GM18499 (cell line): ENCODE data around the gene MTCH1.

Source experiments
- ATAC-seq: cut with Tn5 transposase; IDR thresholded peaks from one replicate; pipeline ENCODE4 v1.9.1; 2021; ENCODE audit warnings: moderate number of reproducible peaks; ENCODE audit not compliant: insufficient read depth, unreplicated experiment

The MTCH1 gene

DNA sequence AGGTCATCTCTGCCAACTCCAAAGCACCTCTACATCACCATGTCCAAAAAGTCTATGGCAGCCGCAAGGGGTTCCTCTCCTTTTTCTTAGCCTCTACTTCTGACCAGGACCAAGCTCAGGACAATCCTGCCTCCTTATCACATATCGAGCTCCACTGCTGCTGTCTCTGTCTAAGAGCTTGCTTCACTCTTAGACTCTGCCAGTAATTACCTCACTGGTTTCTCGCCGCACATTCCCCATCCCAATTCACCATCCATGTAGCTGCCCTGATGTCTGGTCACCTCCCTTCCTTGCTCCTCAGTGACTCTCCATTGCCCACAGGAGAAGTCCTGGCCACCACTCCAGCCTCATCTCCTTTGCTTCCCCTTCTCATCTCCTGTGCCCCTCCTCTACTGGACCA, 55.5 kb downstream of the MTCH1 start:
- ATAC-seq: no peak

DNA sequence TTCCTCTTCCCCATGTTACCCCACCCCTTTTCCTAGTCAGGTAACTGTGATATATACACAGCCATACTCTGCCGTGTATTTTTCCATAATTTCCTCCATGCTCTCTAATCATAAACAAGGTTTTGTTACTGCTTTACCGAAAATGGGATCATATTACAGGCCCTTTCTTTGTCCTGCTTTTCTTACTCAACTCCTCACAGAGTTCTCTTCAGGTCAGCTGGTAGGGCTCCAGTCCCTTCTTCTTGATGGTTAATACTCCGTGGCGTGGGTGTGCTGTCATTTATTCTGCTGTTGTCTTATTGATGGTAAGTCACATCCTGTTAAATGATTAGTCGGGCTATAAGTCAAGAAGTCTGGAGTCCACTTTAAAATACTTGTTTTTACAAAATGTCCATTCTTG, 56.4 kb downstream of the MTCH1 start:
- ATAC-seq: no peak

DNA sequence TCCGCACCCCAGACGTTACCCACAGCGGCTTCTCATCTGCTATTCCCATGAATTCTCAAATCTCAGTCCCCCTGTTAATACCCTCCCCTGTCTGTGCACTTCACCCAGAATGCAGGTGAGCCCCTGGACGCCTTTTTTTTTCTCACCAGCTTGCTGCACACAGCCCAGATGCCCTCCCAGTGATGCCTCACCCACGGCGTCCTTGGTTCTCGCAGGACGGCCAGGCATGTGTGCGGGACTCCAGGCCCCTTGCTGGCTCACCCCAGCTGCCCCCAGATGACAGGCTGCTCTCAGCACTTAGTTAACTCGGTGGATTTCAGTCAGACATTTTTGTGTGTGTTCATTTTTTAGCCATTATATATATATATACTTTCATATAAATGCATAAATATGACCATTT, 56.8 kb downstream of the MTCH1 start:
- no peak for ATAC-seq

DNA sequence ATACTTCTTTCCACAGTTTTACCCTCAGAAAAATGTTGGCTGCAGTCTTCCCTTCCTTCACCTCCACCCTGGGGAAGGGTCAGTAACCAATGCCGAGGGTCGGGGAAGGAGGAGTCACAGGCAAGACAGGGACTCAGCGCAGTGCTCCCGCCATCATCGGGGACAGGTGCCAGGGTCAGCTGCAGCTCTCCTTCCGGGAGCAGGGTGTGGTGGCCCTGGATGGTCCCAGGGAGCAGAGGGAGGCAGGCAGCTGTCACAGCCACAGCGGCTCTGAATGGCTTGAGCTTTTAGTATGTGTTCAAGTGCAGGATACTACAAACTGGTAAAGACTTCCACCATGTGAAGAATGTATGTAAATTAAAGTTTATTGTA, 57.5 kb downstream of the MTCH1 start:
- no peak for ATAC-seq

DNA sequence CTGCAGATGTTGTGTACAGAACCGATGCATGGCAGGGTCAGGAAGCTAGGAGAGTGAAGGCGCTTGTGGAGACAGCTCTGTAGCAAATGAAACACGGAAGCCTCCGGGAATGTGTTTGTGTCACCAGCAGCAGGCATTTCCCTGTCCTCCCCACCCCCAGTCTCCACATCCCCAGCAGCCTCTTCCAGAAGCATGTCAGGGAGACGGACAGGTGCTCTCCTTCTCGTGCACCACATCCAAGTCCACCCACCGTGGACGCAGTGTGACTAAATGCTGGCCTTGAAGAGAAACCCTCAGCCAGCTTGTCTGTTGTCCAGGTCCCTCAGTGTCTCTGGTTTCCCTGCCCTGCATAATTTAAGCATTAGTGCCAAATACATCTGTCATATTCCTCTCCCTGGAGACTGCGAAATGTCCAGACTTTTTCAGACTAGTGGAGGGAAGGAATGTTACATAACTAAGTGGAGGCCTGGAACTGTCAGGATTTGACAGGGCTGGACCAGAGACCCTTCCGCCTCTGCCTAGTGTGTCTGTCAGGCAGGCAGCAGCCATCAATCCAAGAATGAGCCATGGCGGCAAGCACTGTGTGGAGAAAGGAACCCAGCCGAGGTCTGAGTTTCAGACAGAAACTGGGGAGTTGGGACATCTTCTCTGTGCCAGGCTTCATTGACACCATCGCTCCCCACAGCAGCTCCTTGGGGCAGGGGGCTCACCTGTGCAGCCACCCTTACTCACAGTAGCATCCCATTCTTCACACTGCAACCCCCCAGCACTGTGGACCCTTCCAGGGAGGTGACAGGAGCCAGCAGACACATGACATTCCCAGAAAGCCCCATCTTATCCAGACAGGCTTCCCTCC, 58.1 kb downstream of the MTCH1 start:
- ATAC-seq: no peak

DNA sequence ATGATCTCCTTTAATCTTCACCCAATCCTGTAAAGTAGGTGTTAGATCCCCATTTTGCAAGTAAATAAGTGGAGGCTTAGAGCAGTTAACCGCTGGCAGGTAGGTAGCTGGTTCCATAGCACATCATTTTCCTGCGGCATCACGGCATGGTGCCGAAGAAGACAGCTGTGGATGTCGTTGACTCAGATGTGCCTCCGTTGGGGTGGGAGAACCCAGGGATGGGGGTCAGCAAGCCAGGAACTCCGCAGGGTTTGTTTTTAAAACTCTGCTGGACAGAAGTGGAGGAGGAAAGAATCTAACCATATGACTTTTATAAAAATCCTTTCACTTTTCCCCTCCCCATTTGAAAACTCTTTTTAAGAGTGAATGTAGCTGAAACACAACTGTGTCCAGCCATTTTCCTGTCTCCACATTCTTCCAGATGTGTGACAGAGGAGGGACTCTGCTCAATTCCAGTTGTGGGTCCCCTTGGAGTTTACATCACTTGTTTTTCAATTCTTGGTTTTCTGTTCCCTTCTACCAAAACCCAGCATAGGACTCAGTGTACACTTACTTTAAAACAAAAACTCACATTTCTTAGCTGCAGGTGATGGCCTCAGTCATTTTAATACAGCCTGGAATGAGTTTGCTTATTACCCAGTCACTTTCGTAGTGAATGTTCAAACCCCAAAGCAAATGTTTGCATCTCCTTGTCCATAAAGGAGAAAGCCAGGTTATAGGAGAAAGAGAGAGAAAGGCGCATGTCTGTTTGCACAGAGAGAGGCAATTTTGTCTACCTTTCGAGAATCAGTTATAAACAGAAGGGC, 59.1 kb downstream of the MTCH1 start:
- no peak for ATAC-seq

DNA sequence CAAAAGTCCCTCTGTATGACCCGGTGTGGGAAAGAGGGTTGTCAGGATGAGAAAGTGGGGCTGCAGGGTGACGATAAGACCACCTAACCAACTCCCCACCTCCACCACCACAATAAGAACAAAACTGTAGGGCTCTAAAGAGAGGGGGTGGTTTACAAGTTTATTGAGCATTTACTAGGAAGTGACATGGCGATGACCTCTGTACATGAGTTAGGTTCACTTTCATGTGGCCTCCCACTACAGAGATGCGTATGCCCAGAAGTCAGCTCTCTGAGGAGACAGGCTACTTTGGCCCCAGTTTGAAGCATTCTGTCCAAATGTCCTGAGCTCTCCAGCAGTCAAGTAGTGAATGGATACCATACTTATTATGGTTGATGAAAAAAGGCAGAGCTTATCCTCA, 60.2 kb downstream of the MTCH1 start:
- ATAC-seq: no peak

DNA sequence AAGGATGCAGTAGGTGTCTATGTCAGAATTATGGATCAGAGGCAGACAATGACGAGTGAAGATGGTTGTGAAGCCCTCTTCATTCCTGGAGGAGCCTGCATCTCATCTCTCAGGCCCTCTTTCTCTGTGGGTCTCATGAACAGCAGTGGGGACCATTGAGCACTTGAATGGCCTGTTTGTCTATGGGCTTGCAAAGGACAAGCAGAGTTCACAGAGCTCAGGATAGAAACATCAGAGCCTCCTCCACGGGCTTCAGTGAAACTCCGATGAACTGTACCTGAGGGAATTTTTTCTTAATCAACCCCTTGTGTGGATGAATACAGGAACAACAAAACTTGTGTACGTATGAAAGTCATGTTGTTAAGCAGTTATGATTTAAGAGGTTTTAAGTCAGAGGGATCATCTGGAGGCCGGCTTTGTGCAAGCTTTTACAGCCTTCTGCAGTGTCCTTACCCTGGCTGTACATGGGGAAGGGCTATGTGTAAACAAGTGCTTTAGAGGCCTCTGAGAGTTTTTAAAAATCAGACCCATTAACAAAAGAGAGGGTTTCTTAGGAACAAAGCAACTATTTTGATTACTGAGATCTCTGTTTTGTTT, 61.1 kb downstream of the MTCH1 start:
- ATAC-seq: no peak

DNA sequence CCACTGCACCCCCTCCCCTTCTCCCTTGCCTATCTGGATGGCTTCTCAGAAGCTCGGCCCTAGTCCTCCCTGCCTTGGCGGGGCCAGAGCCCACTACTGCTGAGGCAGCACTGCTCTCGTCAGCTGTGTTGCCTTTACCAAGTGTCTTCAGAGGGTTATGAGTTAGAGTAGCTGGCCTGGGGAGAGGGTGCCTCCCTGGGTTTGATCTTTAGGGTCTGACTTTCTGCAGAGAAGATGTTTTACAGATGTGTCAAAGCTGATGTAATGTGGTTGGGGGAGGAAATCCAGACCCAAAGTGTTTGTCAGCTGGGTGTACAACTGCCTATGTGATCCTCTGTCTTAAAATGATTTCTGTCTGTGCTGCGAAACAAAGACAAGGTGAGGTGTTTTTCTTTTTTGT, 61.9 kb downstream of the MTCH1 start:
- ATAC-seq: no peak

DNA sequence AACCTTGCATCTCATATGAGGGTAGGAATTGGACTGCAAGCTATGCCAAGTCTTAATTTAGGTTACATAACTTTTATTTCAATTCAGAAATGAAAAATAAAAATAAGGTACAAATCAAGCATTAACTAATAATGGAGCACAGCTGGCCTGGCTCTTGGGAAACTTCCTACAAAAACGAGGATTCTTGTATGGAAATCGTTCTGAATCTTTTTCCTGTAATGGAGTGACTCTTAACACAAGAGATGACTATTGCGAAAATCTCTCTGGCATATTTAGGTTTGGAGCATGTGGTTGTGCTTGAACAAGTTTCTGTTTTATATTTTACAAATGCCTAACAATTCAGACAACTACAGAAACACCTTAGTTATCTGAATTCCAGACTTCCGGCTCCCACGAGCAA, 65.5 kb downstream of the MTCH1 start:
- no peak for ATAC-seq

DNA sequence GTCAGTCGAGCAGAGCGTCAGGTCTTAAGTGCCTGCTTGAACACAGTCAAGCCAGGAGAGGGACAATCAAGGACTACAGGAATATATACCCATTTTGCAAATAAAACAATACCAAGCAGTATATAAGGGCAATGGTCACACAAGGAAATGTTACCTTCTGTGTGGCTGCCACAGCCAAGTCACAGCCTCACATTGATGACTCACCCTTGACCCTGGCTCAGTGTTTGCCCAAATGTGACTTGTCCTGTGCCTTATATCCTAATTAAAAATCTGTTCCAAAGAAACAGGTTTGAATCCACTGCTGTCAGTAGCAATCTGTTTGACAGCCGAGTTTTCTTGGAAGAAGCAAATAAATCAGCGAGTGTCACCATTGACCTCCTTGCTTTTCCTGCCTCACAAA, 65.9 kb downstream of the MTCH1 start:
- no peak for ATAC-seq
